Immature natural killer cell (primary cell): ENCODE measurements around the gene FTCD. TPM values are rescaled to one million over a fixed set of nuclear protein-coding genes. Genes with fewer than 3 reads are reported as not detected.

Experiments
- DNase-seq, 3 donors: peaks; one replicate each; pipeline ENCODE4 v3.0.0; 2022; ENCODE audit warnings: mixed read lengths in 1 of 3
- H3K27ac Mint-ChIP-seq, 6 donors: one replicate each; pipeline ENCODE4 v1.8.0; 2020; ENCODE audit warnings: mixed read lengths in 6 of 6, mild to moderate bottlenecking in 5 of 6, inconsistent platforms in 4 of 6, moderate library complexity in 3 of 6
- H3K27me3 Mint-ChIP-seq, 3 donors: one replicate each; pipeline ENCODE4 v1.8.0; 2020 to 2021; ENCODE audit warnings: low read depth in 3 of 3, mild to moderate bottlenecking in 3 of 3, mixed read lengths in 3 of 3, moderate library complexity in 3 of 3, inconsistent platforms in 1 of 3
- H3K36me3 Mint-ChIP-seq, 3 donors: one replicate each; pipeline ENCODE4 v1.8.0; 2020; ENCODE audit warnings: mixed read lengths in 3 of 3, inconsistent platforms in 2 of 3, mild to moderate bottlenecking in 2 of 3
- H3K4me1 Mint-ChIP-seq, 2 donors: one replicate each; pipeline ENCODE4 v1.8.0; 2020; ENCODE audit warnings: inconsistent platforms in 2 of 2, mild to moderate bottlenecking in 2 of 2, mixed read lengths in 2 of 2, moderate library complexity in 1 of 2
- H3K4me3 Mint-ChIP-seq, 5 donors: one replicate each; pipeline ENCODE4 v1.8.0; 2020; ENCODE audit warnings: mild to moderate bottlenecking in 5 of 5, mixed read lengths in 5 of 5, inconsistent platforms in 3 of 5, moderate library complexity in 3 of 5
- H3K9me3 Mint-ChIP-seq, 6 donors: one replicate each; pipeline ENCODE4 v1.8.0; 2020; ENCODE audit warnings: mild to moderate bottlenecking in 6 of 6, mixed read lengths in 6 of 6, inconsistent platforms in 4 of 6, moderate library complexity in 3 of 6
- polyA plus RNA-seq, 3 donors: library from polyadenylated mRNA; unstranded; fragments of 300-500 nt; fragmentation: Illumina TruSeq; gene quantifications; one replicate each; pipeline ENCODE4 v1.2.3, GENCODE V29; 2021

Gene FTCD
- polyA plus RNA-seq, 3 donors from 2014 or later = not detected

- H3K27me3 Mint-ChIP-seq = peaks cover 0 to 1% (median 0%) of the 10 kb centered on the region in 3 donors
- no peak for DNase-seq
Measured at GRCh38 chr21:46191686-46192575, 36.6 kb upstream of the FTCD start.

GRCh38 chr21:46191257-46191685 lies 35.9 kb upstream of the FTCD start:
- Mint-ChIP-seq H3K4me1 (no peaks in the 10 kb centered on the region), H3K4me3 (no peak overlapping the region), H3K27ac (no peak overlapping the region), H3K9me3 (no peaks in the 10 kb centered on the region), H3K27me3 (peaks cover 0 to 3% (median 0%) of the 10 kb centered on the region in 3 donors), H3K36me3 (peaks cover 4 to 15% (median 14%) of the 10 kb centered on the region in 3 donors)
- DNase-seq = no peak

More at GRCh38 chr21:46191686-46192575, 36.6 kb upstream of the FTCD start:
- Mint-ChIP-seq H3K4me1 (no peaks in the 10 kb centered on the region), H3K36me3 (peaks cover 4 to 22% (median 14%) of the 10 kb centered on the region in 3 donors), H3K9me3 (no peaks in the 10 kb centered on the region), H3K4me3 (no peak overlapping the region), H3K27ac (peak overlapping the region in 1 of 6 donors; percentile 48)

- Mint-ChIP-seq H3K27ac (no peak overlapping the region), H3K36me3 (peaks cover 4 to 14% (median 13%) of the 10 kb centered on the region in 3 donors), H3K27me3 (peaks cover 0 to 3% (median 0%) of the 10 kb centered on the region in 3 donors), H3K9me3 (no peaks in the 10 kb centered on the region), H3K4me3 (no peak overlapping the region), H3K4me1 (peaks cover under 1% of the 10 kb centered on the region in 2 donors)
- no peak for DNase-seq
Measured at GRCh38 chr21:46190491-46191131, 35.2 kb upstream of the FTCD start.

GRCh38 chr21:46189959-46190490 lies 34.6 kb upstream of the FTCD start:
- Mint-ChIP-seq H3K36me3 (peaks cover 4 to 14% (median 13%) of the 10 kb centered on the region in 3 donors), H3K4me1 (peaks cover 4 to 7% of the 10 kb centered on the region in 2 donors), H3K9me3 (no peaks in the 10 kb centered on the region), H3K4me3 (no peak overlapping the region), H3K27me3 (peaks cover 0 to 3% (median under 1%) of the 10 kb centered on the region in 3 donors), H3K27ac (no peak overlapping the region)
- DNase-seq = no peak

- Mint-ChIP-seq H3K36me3 (peaks cover 4 to 13% (median 12%) of the 10 kb centered on the region in 3 donors), H3K4me1 (peaks cover 9 to 12% of the 10 kb centered on the region in 2 donors), H3K27ac (peak overlapping the region in 1 of 6 donors; percentile 51), H3K27me3 (peaks cover 2 to 6% (median 5%) of the 10 kb centered on the region in 3 donors), H3K9me3 (no peaks in the 10 kb centered on the region), H3K4me3 (no peak overlapping the region)
- DNase-seq = no peak
Measured at GRCh38 chr21:46189213-46189958, 34.0 kb upstream of the FTCD start.

- H3K4me3 Mint-ChIP-seq = no peak overlapping the region
- H3K27me3 Mint-ChIP-seq = peaks cover 2 to 6% (median 5%) of the 10 kb centered on the region in 3 donors
- H3K4me1 Mint-ChIP-seq = peaks cover 10 to 12% of the 10 kb centered on the region in 2 donors
- H3K27ac Mint-ChIP-seq = peak overlapping the region; percentile 3 to 87 (median 48)
- H3K9me3 Mint-ChIP-seq = no peaks in the 10 kb centered on the region
- peaks cover 2 to 7% (median 6%) of the 10 kb centered on the region in 3 donors for H3K36me3 Mint-ChIP-seq
- no peak for DNase-seq
Measured at GRCh38 chr21:46188226-46189212, 33.1 kb upstream of the FTCD start.

- peaks cover 2 to 6% (median 5%) of the 10 kb centered on the region in 3 donors for H3K27me3 Mint-ChIP-seq
- no peak overlapping the region for H3K4me3 Mint-ChIP-seq
- DNase-seq = no peak
- H3K9me3 Mint-ChIP-seq = no peaks in the 10 kb centered on the region
- H3K36me3 Mint-ChIP-seq = peaks cover 0 to 5% (median 4%) of the 10 kb centered on the region in 3 donors
- peaks cover 10 to 12% of the 10 kb centered on the region in 2 donors for H3K4me1 Mint-ChIP-seq
- H3K27ac Mint-ChIP-seq = peak overlapping the region in 5 of 6 donors; percentile 3 to 87 (median 34)
Measured at GRCh38 chr21:46187814-46188213, 32.4 kb upstream of the FTCD start.

- peaks cover 10 to 12% of the 10 kb centered on the region in 2 donors for H3K4me1 Mint-ChIP-seq
- no peak for DNase-seq
- no peaks in the 10 kb centered on the region for H3K9me3 Mint-ChIP-seq
- H3K36me3 Mint-ChIP-seq = peaks cover 0 to 5% (median 4%) of the 10 kb centered on the region in 3 donors
- peaks cover 2 to 6% (median 5%) of the 10 kb centered on the region in 3 donors for H3K27me3 Mint-ChIP-seq
- peak overlapping the region in 2 of 6 donors; percentile 8 to 49 for H3K27ac Mint-ChIP-seq
- no peak overlapping the region for H3K4me3 Mint-ChIP-seq
Measured at GRCh38 chr21:46187261-46187660, 31.9 kb upstream of the FTCD start.

GRCh38 chr21:46185716-46186115 lies 30.3 kb upstream of the FTCD start:
- H3K27me3 Mint-ChIP-seq = peaks cover 2 to 5% (median 5%) of the 10 kb centered on the region in 3 donors
- peaks cover 10 to 12% of the 10 kb centered on the region in 2 donors for H3K4me1 Mint-ChIP-seq
- H3K9me3 Mint-ChIP-seq = no peaks in the 10 kb centered on the region
- peak overlapping the region; percentile 86 to 95 (median 90) for H3K27ac Mint-ChIP-seq
- H3K36me3 Mint-ChIP-seq = peaks cover 0 to 4% (median 2%) of the 10 kb centered on the region in 3 donors
- H3K4me3 Mint-ChIP-seq = peak overlapping the region; percentile 15 to 88 (median 84)
- no peak for DNase-seq

- Mint-ChIP-seq H3K4me3 (peak overlapping the region; percentile 81 to 88 (median 84)), H3K9me3 (no peaks in the 10 kb centered on the region), H3K27me3 (peaks cover 2 to 5% (median 5%) of the 10 kb centered on the region in 3 donors), H3K4me1 (peaks cover 10 to 12% of the 10 kb centered on the region in 2 donors), H3K36me3 (peaks cover 0 to 4% (median 0%) of the 10 kb centered on the region in 3 donors), H3K27ac (peak overlapping the region; percentile 86 to 95 (median 90))
- peak; percentile 91 to 94 (median 94) for DNase-seq
Measured at GRCh38 chr21:46184625-46185555, 29.5 kb upstream of the FTCD start.

- H3K4me3 Mint-ChIP-seq = peak within 1 kb of the TSS; percentile 81 to 88 (median 85)
- H3K4me1 Mint-ChIP-seq = peaks cover 10 to 12% of the 10 kb centered on the region in 2 donors
- DNase-seq = no peak
- peak within 1 kb of the TSS; percentile 86 to 95 (median 90) for H3K27ac Mint-ChIP-seq
- peaks cover 0 to 4% (median 0%) of the 10 kb centered on the region in 3 donors for H3K36me3 Mint-ChIP-seq
- no peaks in the 10 kb centered on the region for H3K9me3 Mint-ChIP-seq
- peaks cover 2 to 5% (median 5%) of the 10 kb centered on the region in 3 donors for H3K27me3 Mint-ChIP-seq
Measured at GRCh38 chr21:46183910-46184624, 28.7 kb upstream of the FTCD start, which contains the start of gene SPATC1L. Gene SPATC1L, minus strand, starts transcription at chr21:46184459. Its CDS starts 1,643 bp downstream, at chr21:46182816.
